Muscle of arm (tissue), 14 donors: ENCODE data around the gene ATAD3A. TPM values are rescaled to one million over a fixed set of nuclear protein-coding genes. Genes with fewer than 3 reads are reported as not detected.
"Not testable (repeated sequence)": the region's sequence is repeated elsewhere in the genome, so short reads cannot be mapped to it uniquely, and the experiment has no call there.

ENCODE experiments used
- DNase-seq: peaks from one replicate; pipeline ENCODE4 v3.0.0-alpha.2; 2013
- long read RNA-seq, 11 donors: transcript quantifications; one replicate each; lab custom pipeline, GENCODE V29; 2026
- polyA plus RNA-seq, 12 donors: library from polyadenylated mRNA; unstranded; fragments of 120-200 nt; gene quantifications; one replicate each; pipeline ENCODE4 v1.2.1, GENCODE V29; 2013; ENCODE audit not compliant: insufficient read length in 12 of 12

The ATAD3A gene
- 10 to 100 TPM in 10 of 12 donors, 1 to 10 TPM in 1, not detected in 1; 8.6 to 27.8 (median 13.4) TPM for polyA plus RNA-seq
- long read RNA-seq, donor 1, partial matches to known transcripts = 10 of 11 reads
- long read RNA-seq, donor 1, other reads (novel, unspliced or antisense) = 0 of 11 reads
- long read RNA-seq, donor 2, partial matches to known transcripts = 5 of 6 reads
- long read RNA-seq, donor 2, other reads (novel, unspliced or antisense) = 0 of 6 reads
- long read RNA-seq, donor 3, partial matches to known transcripts = 0 of 3 reads
- long read RNA-seq, donor 3, other reads (novel, unspliced or antisense) = 0 of 3 reads
- long read RNA-seq, donor 4 = 0 reads
- long read RNA-seq, donor 5, partial matches to known transcripts = 0 of 4 reads
- long read RNA-seq, donor 5, other reads (novel, unspliced or antisense) = 0 of 4 reads
- long read RNA-seq, donor 6, partial matches to known transcripts = 0 of 2 reads
- long read RNA-seq, donor 6, other reads (novel, unspliced or antisense) = 0 of 2 reads
- long read RNA-seq, donor 7, transcript ATAD3A-203 (16 exons, 2,492 nt) = major isoform, 5 of 5 reads
- long read RNA-seq, donor 7, partial matches to known transcripts = 0 of 5 reads
- long read RNA-seq, donor 7, other reads (novel, unspliced or antisense) = 0 of 5 reads
- long read RNA-seq, donor 8, partial matches to known transcripts = 0 of 4 reads
- long read RNA-seq, donor 8, other reads (novel, unspliced or antisense) = 0 of 4 reads
- long read RNA-seq, donor 9, partial matches to known transcripts = 0 of 1 reads
- long read RNA-seq, donor 9, other reads (novel, unspliced or antisense) = 0 of 1 reads
- long read RNA-seq, donor 10, partial matches to known transcripts = 0 of 4 reads
- long read RNA-seq, donor 10, other reads (novel, unspliced or antisense) = 0 of 4 reads
- long read RNA-seq, donor 11, partial matches to known transcripts = 0 of 2 reads
- long read RNA-seq, donor 11, other reads (novel, unspliced or antisense) = 0 of 2 reads

DNA sequence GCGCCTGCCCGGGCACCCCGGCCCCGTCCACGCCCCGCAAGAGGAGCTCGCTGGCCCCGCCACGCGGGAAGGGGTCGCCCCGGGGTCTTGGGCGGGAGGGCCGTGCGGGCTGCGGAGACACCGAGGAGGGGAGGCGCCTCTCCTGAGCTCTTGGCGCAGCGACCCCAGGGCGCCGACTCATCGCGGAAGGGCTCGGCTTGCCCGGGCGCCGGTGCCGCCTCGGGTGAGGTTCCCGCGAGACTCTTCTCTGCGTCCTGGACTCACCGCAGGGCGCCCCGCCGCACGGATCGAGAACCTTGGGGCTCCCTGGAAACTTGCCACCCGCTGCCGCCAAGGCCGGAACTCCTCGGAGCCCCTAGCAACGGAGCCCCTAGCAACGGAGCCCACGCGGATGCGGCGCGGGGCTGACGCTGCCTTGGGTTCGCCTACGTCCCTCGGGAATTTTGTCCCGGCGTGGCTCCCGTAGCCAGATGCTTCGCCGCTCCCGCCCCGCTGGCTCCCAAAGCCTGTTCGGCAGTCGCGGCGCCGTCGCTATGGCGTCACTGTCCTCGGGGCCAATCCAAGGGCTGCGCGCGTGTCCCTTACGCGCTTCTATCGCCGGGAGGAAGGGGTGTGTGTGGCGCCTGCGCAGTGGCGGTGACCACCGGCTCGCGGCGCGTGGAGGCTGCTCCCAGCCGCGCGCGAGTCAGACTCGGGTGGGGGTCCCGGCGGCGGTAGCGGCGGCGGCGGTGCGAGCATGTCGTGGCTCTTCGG lies at the start of gene ATAD3A:
ATAD3A (plus strand) TSS at position 630 of the 753 bp plus-strand sequence; CDS start at position 737, 107 bp downstream.
- peak; percentile 98 for DNase-seq

DNA sequence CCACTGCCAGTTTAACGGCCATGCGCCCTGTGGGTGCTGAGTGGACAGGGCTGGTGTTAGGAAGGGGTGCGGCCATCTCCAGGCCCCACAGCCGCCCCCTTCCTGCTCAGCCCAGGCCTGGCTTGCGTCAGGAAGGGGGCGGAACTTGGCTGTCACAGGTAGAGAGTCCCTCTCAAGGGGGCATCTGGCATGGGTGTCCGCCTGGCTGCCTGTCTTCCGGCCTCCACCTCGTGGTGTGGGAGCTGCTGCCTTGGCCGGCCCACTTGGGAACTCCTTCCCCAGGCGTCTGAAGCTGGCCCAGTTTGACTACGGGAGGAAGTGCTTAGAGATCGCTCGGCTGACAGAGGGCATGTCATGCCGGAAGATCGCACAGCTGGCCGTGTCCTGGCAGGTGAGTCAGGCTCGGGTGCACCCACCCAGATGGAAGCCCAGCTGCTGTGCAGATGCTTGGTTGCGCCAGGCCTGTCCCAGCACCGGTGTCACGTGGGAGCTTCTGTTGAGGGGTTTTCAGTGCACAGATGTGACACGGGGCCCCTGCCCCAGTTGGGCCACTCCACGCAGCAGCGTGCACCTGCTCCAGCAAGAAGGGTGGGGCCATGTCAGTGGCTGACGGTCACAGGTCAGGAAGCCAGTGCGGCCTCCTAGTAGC lies 49.5 kb upstream of the ATAD3A start:
- no peak for DNase-seq

DNA sequence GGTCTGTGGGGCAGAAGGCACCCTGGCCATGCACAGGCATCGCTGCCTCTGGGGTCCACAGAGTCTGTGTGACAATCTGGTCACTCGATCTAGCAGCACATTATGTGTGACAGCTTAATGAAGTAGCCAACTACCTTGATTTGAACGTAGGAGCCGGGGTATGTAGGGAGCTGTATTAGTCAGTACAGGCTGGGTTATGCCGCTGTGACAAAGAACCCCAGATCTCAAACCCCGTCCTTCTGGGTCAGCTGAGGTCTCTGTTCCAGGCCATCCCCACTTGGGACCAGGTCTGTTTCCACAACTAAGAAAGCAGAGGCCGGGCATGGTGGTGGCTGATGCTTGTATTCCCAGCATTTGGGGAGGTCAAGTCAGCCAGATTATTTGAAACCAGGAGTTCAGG lies 48.6 kb upstream of the ATAD3A start:
- DNase-seq = no peak

DNA sequence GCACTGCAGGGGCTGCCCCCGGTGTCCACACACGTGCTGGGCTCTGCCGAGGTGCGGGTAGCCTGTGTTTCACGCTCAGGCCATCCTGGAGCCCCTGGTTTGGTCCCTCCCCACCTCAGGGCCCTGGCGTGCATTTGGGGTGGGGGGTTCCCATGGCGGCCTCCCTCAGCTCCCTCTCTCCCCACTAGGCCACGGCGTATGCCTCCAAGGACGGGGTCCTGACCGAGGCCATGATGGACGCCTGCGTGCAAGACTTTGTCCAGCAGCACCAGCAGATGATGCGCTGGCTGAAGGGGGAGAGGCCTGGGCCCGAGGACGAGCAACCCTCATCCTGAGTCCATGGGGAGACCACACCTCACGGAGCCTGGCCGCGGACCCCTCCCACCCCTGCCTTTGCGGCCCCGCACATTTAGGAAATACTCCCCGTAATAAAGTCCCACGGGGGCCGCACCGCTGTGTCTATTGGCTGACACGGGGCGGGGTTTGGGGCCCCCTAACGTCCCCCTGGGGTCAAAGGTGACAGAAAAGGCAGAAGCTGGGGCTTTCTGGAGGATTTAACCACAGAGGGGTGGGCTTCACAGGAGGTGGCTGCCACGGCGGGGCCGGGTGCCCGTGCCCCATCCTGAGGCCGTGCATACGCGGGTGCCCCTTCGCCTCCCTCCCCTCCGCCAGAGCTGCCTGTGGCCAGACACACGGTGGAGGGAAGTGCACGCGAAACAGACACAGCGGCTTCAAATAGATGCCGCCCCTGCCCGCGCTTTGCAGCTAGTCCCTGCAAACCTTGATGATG lies 43.6 kb upstream of the ATAD3A start:
- not testable (repeated sequence) for DNase-seq

DNA sequence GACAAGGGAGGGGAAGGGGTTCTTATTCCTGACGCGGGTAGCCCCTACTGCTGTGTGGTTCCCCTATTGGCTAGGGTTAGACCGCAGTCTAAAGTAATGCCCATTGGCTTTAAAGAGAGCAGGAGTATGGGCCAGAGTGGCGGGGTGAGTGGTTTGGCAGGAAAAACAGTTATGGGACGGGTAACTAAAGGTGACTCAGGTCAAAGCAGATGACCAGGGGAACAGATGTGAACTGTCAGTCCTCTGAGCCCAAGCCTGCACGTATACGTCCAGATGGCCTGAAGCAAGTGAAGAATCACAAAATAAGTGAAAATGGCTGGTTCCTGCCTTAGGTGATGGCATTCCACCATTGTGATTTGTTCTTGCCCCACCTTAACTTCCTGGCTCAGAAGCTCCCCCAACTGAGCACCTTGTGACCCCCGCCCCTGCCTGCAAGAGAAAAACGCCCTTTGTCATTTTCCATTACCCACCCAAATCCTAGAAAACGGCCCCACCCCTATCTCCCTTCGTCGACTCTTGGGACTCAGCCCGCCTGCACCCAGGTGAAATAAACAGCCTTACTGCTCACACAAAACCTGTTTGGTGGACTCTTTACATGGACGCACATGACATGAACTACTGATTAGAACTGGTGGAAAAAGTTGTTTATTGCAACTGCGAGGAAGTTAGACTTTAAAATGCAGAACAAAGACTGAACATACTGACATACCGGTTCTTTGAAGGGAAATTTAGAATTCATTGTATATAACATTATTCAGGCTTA lies 41.2 kb upstream of the ATAD3A start:
- DNase-seq = no peak

DNA sequence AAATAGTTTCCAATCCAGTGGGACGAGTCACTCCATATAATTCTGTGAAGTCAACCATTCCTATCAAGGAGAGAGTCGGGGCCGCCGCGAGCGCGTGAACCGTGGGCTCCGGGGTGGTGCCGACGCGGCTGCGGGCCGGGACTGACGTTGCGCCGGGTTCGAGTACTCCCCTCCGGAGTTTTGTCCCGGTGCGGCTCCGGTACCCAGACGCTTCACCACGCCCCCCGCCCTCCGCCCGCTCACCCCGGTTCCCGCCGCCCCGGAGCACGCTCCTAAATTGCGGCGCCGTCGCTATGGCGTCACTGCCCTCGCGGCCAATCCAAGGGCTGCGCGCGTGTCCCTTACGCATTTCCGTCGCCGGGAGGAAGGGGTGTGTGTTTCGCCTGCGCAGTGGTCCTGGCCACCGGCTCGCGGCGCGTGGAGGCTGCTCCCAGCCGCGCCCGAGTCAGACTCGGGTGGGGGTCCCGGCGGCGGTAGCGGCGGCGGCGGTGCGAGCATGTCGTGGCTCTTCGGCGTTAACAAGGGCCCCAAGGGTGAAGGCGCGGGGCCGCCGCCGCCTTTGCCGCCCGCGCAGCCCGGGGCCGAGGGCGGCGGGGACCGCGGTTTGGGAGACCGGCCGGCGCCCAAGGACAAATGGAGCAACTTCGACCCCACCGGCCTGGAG lies 40.4 kb upstream of the ATAD3A start, which contains the start of gene ATAD3B:
ATAD3B (plus strand) TSS at position 377 of the 664 bp plus-strand sequence; CDS start at position 497, 120 bp downstream.
- DNase-seq = peak; percentile 95

DNA sequence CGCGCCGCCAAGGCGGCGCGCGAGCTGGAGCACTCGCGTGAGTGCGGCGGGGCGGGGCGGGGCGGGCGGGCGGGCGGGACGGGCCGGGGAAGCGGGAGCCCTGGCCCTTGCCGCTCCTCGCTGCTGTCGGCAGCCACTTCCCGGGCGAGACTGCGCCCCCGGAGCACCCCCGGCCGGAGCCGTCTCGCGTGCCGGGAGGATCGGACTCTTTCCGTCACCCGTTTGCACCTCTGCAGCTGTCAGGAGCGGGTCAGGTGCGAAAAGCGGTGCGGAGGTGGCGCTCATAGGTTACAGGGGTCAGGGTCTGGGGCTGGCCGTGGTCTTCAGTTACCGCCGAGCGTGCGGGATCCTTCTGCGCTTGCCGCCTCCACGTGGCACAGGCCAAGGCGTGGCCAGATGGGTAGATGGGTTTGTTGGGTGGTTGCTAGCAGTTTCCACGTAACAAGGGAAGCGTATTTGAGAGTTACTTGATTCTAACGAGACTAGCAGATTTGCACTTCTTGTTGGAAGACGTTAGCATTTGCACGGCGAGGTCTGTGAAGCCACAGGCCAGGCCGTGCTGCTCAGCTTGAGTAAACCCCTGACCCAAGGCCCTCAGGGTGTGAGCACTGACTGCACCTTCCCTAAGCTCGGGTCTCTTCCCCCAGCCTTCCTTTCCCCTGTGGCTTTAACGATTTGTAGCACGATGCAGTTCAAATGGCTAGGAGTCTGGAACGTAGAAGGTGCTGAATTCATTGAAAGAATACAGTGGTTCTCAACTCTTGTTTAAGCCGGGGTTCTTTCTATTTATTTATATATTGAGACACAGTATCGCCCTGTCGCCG lies 39.7 kb upstream of the ATAD3A start:
- not testable (repeated sequence) for DNase-seq

DNA sequence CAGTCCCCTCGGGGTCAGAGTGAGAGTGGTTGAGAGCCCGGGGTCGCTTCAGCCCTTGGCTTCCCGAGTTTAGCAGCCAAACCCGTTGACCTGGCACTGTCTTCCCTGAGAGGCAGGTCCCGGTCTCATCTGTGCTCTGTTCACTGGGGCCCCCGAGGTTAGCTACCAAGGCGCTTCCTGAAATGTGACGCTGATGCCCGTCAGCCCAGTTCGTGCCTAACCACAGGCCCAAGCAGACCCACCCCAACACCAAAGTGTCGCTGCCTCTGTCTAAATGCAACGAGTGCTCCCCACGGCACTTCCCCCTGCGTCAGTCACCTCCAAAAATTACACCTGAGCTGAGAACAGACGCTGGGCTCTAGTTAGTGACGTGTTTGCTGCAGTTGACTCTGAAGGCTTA lies 36.0 kb upstream of the ATAD3A start:
- DNase-seq = not testable (repeated sequence)

DNA sequence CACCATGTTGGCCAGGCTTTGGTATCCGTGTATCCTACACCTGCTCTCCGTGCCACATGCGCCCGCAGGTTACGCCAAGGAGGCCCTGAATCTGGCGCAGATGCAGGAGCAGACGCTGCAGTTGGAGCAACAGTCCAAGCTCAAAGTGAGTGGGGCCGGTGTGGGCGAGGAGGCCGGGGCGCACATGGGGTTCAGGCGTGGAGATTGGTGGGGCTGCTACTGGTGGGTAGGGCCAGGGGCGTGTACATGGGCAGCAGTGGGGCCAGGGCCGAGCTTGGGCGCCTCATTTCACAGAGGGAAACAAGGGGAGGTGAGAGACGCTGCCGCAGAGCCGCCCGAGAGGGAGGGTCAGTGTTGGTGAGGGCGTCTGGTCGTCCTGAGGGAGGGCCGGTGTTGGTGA lies 34.8 kb upstream of the ATAD3A start:
- DNase-seq = no peak

DNA sequence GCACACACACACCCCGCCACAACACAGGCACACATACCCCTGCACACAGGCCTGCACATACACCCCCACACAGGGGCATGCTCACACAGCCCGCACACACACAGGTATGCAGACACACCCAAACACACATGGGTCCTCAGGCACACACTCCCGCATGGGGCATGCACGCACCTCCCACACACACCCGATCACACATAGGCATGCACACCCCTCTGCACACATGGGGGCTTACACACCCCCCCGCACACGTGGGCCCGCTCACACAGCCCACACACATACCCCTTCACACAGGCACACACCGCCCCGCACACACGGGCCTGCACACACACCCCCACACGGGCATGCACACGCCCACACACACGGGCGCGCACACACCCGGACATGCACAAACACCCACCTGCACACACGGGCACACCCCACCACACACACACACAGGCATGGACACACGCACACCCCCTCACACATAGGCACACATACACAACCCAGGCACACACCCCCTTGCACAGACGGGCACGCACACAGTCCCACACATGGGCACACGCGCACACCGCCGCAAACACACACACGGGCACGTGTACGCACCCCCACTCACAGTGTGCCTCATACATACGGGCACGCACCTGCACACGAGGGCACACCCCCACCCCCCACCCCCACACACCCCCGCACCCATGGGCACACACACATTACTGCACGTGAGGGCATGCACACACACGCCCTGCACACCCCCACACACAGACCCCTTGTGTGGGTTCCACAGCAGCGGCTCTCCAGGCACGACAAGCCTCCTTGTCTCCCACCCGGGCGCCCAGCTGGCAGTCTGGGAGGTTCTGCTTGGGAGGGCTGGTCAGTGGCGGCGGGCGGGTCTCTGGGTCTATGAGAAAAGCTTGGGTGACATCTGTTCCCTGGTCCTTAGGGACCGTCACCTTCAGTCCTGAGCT lies 32.1 kb upstream of the ATAD3A start:
- no peak for DNase-seq

DNA sequence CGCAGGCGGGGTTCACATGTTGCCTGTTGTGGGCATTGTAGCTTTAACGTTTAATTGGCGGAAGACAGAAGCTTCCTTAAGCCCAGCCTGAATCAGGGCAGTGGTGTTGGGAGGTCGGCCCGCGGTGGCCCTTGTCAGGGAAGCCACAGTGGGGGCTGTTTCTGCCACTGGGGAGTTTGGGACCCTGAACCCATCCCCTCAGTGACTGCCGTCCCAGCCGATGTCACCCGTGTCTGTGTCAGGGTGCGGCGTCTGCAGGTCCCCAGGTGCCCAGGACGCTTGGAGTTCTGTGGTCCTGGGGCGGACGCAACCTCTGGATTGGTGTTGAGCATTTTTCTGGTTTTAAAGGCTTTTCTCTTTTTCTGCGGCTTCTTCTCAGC lies 31.5 kb upstream of the ATAD3A start:
- not testable (repeated sequence) for DNase-seq

DNA sequence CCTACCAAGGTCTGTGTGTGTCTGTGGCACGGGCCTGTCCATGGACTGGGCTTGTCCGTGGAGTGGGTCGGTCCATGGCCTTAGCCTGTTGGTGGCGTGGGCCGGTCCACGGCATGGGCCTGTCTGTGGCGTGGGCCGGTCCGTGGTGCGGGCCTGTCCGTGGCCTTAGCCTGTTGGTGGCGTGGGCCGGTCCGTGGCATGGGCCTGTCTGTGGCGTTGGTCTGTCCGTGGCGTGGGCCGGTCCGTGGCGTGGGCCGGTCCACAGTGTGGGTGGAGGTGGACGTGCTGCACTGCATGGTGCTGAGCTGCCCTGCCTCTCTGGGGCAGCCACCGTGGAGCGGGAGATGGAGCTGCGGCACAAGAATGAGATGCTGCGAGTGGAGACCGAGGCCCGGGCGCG lies 30.2 kb upstream of the ATAD3A start:
- not testable (repeated sequence) for DNase-seq

DNA sequence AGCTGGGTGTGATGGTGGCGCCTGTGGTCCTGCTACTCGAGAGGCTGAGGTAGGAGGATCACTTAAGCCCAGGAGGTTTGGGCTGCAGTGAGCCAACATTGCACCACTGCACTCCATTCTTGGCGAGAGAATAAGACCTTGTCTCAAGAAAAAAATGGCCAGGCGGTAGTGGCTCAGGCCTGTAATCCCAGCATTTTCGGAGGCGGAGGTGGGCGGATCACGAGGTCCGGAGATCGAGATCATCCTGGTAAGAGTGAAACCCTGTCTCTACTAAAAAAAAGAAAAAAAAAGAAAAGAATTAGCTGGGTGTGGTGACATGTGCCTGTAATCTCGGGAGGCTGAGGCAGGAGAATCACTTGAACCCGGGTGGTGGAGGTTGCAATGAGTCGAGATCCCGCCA lies 29.1 kb upstream of the ATAD3A start:
- DNase-seq = no peak

DNA sequence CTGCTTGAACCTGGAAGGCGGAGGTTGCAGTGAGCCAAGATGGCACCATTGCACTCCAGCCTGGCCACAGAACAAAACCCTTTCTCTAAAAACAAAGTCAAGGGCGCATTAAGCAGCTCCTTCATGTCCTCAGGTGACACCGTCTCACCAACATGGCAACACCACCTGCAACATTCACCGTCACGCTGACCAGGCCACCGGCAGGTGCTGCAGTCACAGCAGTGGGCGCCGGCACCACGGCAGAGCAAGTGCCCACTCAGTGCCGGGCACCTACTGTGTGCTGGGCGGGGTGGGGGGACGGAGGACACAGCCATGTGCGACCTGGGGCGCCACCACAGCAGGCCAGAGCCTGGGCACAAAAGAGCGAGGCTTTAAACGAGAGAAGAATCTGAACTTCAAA lies 28.2 kb upstream of the ATAD3A start:
- DNase-seq = no peak

DNA sequence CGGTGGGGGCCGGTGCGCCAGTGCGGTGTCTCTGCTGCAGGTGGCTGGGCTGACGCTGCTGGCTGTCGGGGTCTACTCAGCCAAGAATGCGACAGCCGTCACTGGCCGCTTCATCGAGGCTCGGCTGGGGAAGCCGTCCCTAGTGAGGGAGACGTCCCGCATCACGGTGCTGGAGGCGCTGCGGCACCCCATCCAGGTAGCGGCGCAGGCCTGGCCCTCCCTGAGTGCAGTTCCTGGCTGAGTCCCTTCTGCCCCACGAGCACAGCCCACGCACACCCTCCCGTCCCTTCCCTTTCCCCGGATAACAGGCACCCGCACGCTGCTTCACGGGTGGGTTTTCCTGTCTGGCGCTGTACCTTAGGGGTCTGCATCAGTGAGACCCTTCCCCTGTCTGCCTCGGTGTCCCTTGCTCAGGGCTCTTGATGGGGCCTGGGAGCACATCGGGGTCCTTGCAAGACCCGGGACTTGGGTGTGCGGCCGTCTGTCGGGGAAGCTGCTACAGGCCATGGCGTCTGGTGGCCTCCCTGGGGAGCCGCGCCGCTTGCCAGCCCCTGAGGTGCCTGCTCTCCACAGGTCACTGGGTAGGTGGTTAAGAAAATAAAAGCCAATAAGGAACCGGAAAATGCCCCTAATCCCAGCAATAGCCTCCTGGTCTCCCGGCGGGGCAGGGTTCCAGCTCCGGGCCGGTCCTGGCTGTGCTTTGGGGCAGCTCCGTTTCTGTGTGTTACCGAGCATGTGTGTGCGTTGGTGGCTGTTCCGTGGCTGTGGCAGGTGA lies 26.8 kb upstream of the ATAD3A start:
- not testable (repeated sequence) for DNase-seq

DNA sequence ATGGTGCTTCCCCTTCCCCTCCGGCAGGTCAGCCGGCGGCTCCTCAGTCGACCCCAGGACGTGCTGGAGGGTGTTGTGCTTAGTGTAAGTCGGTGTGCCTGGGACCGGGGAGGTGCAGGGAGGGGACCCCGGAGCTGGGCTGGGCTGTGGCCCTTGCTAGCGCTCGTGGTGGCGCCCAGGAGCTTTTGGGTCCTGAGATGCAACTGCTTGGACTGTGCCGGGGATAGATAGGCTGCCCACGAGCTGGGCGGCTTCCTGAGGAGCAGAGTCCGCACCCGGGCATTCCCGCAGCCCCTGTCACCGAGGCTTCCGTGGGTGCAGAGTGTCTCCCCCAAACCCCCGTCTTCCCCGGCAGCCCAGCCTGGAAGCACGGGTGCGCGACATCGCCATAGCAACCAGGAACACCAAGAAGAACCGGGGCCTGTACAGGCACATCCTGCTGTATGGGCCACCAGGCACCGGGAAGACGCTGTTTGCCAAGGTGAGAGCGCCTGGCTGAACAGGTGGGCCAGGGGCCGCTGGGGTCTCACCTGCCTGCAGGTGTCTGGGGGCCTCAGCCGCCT lies 26.1 kb upstream of the ATAD3A start:
- not testable (repeated sequence) for DNase-seq
